GM19468 (cell line): ENCODE measurements around the gene NLRC5.
"Not testable (repeated sequence)": the region's sequence is repeated elsewhere in the genome, so short reads cannot be mapped to it uniquely, and the experiment has no call there.

Experiments
- ATAC-seq: cut with Tn5 transposase; IDR thresholded peaks from one replicate; pipeline ENCODE4 v1.9.1; 2021; ENCODE audit warnings: mild to moderate bottlenecking, moderate library complexity, moderate number of reproducible peaks; ENCODE audit not compliant: unreplicated experiment; ENCODE audit errors: extremely low read depth

NLRC5 gene

GRCh38 chr16:57092786-57093411, 103.5 kb downstream of the NLRC5 start:
- ATAC-seq: no peak

- no peak for ATAC-seq
These were observed 104.6 kb downstream of the NLRC5 start for GRCh38 chr16:57093666-57094564.

GRCh38 chr16:57094911-57095310, 105.6 kb downstream of the NLRC5 start:
- no peak for ATAC-seq

- ATAC-seq: no peak
These were observed 106.8 kb downstream of the NLRC5 start for GRCh38 chr16:57096192-57096591.

GRCh38 chr16:57096793-57097192, 107.4 kb downstream of the NLRC5 start:
- no peak for ATAC-seq

- ATAC-seq: no peak
These were observed 109.0 kb downstream of the NLRC5 start for GRCh38 chr16:57098188-57098841.

GRCh38 chr16:57099965-57100364, 110.6 kb downstream of the NLRC5 start:
- not testable (repeated sequence) for ATAC-seq

GRCh38 chr16:57100445-57100844, 111.1 kb downstream of the NLRC5 start:
- ATAC-seq: no peak

GRCh38 chr16:57102888-57103851, 113.8 kb downstream of the NLRC5 start:
- no peak for ATAC-seq

GRCh38 chr16:57104706-57105105, 115.3 kb downstream of the NLRC5 start:
- no peak for ATAC-seq

- no peak for ATAC-seq
These were observed 115.8 kb downstream of the NLRC5 start for GRCh38 chr16:57105184-57105583.

- ATAC-seq: no peak
These were observed 117.4 kb downstream of the NLRC5 start for GRCh38 chr16:57106767-57107166.

- ATAC-seq: no peak
These were observed 118.1 kb downstream of the NLRC5 start for GRCh38 chr16:57107321-57107922.

GRCh38 chr16:57108432-57108831, 119.1 kb downstream of the NLRC5 start:
- no peak for ATAC-seq

GRCh38 chr16:57109259-57110105, 120.1 kb downstream of the NLRC5 start:
- not testable (repeated sequence) for ATAC-seq

GRCh38 chr16:57110937-57111336, 121.6 kb downstream of the NLRC5 start:
- no peak for ATAC-seq

- no peak for ATAC-seq
These were observed 122.1 kb downstream of the NLRC5 start for GRCh38 chr16:57111420-57111819.

- no peak for ATAC-seq
These were observed 123.2 kb downstream of the NLRC5 start for GRCh38 chr16:57112403-57113041.
